HG02623 (cell line): ENCODE results near the gene CXCR5.

Experiments used
- ATAC-seq: cut with Tn5 transposase; IDR thresholded peaks from one replicate; pipeline ENCODE4 v1.9.1; 2021; ENCODE audit warnings: moderate library complexity; ENCODE audit not compliant: unreplicated experiment

The CXCR5 gene

GRCh38 chr11:118911880-118912741 is 28.4 kb downstream of the CXCR5 start:
- no peak for ATAC-seq

- no peak for ATAC-seq
Measured at GRCh38 chr11:118912742-118913410, 29.2 kb downstream of the CXCR5 start.

- ATAC-seq = no peak
Measured at GRCh38 chr11:118913411-118914125, 29.9 kb downstream of the CXCR5 start.

- no peak for ATAC-seq
Measured at GRCh38 chr11:118914178-118914918, 30.7 kb downstream of the CXCR5 start.

GRCh38 chr11:118914987-118915386 is 31.3 kb downstream of the CXCR5 start:
- ATAC-seq = no peak

- ATAC-seq = no peak
Measured at GRCh38 chr11:118915396-118915795, 31.7 kb downstream of the CXCR5 start.

GRCh38 chr11:118915941-118916841 is 32.5 kb downstream of the CXCR5 start:
- ATAC-seq = no peak

- no peak for ATAC-seq
Measured at GRCh38 chr11:118916842-118917388, 33.2 kb downstream of the CXCR5 start.

- no peak for ATAC-seq
Measured at GRCh38 chr11:118917481-118918127, 33.9 kb downstream of the CXCR5 start.

- ATAC-seq = no peak
Measured at GRCh38 chr11:118918128-118918685, 34.5 kb downstream of the CXCR5 start.

- no peak for ATAC-seq
Measured at GRCh38 chr11:118918686-118919280, 35.1 kb downstream of the CXCR5 start.

- no peak for ATAC-seq
Measured at GRCh38 chr11:118921121-118921928, 37.6 kb downstream of the CXCR5 start.

- ATAC-seq = no peak
Measured at GRCh38 chr11:118921929-118922744, 38.4 kb downstream of the CXCR5 start.

- ATAC-seq = no peak
Measured at GRCh38 chr11:118922745-118923627, 39.3 kb downstream of the CXCR5 start.

- ATAC-seq = no peak
Measured at GRCh38 chr11:118923721-118924587, 40.3 kb downstream of the CXCR5 start.
